Tibial nerve (tissue), 3 donors: ENCODE data around the gene SLC7A6.

Experiments used
- CTCF ChIP-seq, 5 experiments: fragments of 200-600 bp in 3 of 5; fragments of 450-650 bp in 2 of 5; sonication (generic) in 3 of 5; IDR thresholded peaks; one replicate each; pipeline ENCODE4 v1.5.1; 2016 to 2019; ENCODE audit warnings: antibody characterized with exemption in 5 of 5, mild to moderate bottlenecking in 3 of 5, moderate library complexity in 2 of 5
- POLR2A ChIP-seq, 2 donors: fragments of 450-650 bp; IDR thresholded peaks; one replicate each; pipeline ENCODE4 v1.6.1; 2017; ENCODE audit warnings: antibody characterized with exemption in 2 of 2, mild to moderate bottlenecking in 2 of 2, moderate library complexity in 2 of 2

DNA sequence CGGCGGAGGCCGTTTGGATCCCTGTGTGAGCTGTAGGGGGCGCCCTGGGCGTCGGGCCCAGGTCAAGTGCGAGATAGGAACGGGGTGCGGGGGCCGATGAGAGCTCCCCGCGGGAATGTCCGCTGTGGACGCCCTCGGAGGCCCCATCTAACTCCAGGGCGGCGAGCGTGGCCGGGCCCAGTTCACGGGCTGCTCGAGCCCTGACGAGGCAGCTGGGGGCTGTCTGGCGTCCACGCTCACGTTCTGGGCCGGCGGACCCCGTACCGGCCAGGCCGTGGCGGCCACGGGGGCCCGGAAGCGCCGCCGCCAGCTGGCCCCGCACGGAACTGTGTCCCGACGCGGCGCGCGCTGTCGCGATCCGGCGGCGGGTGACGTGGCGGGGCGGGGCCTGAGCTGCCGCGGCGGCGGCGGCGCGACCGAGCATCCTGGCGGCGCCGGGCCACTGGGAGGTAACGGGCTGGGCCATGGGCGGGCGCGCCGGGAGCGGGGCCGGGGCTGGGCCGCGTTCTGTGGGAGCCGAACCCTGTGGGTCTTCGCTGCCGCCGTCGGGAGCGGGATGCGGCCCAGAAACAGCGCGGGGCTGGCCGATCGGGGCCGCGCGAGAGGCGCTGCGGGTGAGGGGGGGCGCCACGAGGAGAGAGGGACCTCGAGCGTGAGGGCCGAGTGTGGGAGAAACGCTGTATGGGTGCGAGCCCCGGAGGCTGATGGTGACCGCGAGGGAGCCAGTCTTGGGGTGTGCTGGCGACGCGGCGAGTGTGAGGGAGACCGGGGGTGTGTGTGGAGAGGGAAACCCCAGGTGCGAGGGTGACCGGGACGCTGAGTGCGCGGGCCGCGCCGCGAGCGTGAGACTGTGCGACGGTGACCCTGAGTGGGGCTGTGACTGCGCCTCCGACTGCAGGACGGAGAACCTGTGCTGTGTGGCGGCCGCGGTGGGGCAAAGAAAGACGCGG, at the start of gene SLC7A6:
- TF ChIP-seq CTCF (IDR thresholded peaks at IDR 0.05) (peak; percentile 61 to 93 (median 76)), POLR2A (IDR thresholded peaks at IDR 0.05) (peak; percentile 14 to 81)
